ENCODE results near the gene ATP5MG.

DNA sequence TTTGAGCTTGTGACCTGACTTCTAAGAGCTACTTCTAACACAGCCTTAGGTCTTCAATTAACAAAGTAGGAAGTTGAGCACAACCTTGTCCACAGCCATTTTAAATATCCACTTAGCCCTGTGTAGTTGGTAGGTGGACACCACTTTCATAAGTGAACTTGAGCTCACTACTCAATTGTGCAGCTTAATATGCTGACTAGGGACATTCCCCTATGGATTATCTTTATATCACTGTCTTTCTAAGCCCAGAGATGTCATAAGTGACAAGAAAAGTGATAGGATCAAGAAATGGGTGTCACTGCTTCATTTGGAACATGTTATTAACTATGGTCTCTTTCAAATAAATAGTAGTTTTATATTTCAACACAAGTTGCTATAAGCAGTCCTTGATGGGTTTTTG, 4.0 kb upstream of the ATP5MG start:
- TF ChIP-seq EZH2 (IDR thresholded peaks at IDR 0.05; ENCODE audit: low read length) = no peak
- TF ChIP-seq, protein P1, sequence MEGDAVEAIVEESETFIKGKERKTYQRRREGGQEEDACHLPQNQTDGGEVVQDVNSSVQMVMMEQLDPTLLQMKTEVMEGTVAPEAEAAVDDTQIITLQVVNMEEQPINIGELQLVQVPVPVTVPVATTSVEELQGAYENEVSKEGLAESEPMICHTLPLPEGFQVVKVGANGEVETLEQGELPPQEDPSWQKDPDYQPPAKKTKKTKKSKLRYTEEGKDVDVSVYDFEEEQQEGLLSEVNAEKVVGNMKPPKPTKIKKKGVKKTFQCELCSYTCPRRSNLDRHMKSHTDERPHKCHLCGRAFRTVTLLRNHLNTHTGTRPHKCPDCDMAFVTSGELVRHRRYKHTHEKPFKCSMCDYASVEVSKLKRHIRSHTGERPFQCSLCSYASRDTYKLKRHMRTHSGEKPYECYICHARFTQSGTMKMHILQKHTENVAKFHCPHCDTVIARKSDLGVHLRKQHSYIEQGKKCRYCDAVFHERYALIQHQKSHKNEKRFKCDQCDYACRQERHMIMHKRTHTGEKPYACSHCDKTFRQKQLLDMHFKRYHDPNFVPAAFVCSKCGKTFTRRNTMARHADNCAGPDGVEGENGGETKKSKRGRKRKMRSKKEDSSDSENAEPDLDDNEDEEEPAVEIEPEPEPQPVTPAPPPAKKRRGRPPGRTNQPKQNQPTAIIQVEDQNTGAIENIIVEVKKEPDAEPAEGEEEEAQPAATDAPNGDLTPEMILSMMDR (optimal IDR thresholded peaks at IDR 0.05 in 1 of 3, IDR thresholded peaks at IDR 0.05 in 1 of 3, conservative IDR thresholded peaks at IDR 0.05 in 1 of 3; ENCODE audit: extremely low read depth in 1 of 3, insufficient read depth in 2 of 3, low read length in 3 of 3) = no peak
